HG02852 (cell line): ENCODE results near the gene CCDC167.
A peak's percentile ranks its signal among the peaks of the same experiment; 100 is the strongest.

Experiments
- ATAC-seq: cut with Tn5 transposase; IDR thresholded peaks from one replicate; pipeline ENCODE4 v1.9.1; 2021; ENCODE audit warnings: mild to moderate bottlenecking, moderate library complexity; ENCODE audit not compliant: unreplicated experiment

The CCDC167 gene

GRCh38 chr6:37491171-37491829 is 8.4 kb downstream of the CCDC167 start:
- no peak for ATAC-seq

GRCh38 chr6:37490536-37491170 is 9.0 kb downstream of the CCDC167 start:
- ATAC-seq = no peak

- no peak for ATAC-seq
Observed at GRCh38 chr6:37489697-37490336, 9.9 kb downstream of the CCDC167 start.

- ATAC-seq = no peak
Observed at GRCh38 chr6:37488476-37488875, 11.2 kb downstream of the CCDC167 start.

- ATAC-seq = no peak
Observed at GRCh38 chr6:37487591-37488380, 11.9 kb downstream of the CCDC167 start.

GRCh38 chr6:37486121-37486839 is 13.4 kb downstream of the CCDC167 start:
- ATAC-seq = no peak

- ATAC-seq = no peak
Observed at GRCh38 chr6:37485291-37485702, 14.4 kb downstream of the CCDC167 start.

GRCh38 chr6:37484786-37485170 is 14.9 kb downstream of the CCDC167 start:
- ATAC-seq = no peak

GRCh38 chr6:37483917-37484785 is 15.5 kb downstream of the CCDC167 start:
- ATAC-seq = peak; percentile 45

GRCh38 chr6:37483252-37483901 is 16.3 kb downstream of the CCDC167 start:
- no peak for ATAC-seq

- no peak for ATAC-seq
Observed at GRCh38 chr6:37482606-37483251, 17.0 kb downstream of the CCDC167 start.

- no peak for ATAC-seq
Observed at GRCh38 chr6:37481711-37482605, 17.7 kb downstream of the CCDC167 start.

GRCh38 chr6:37480951-37481534 is 18.6 kb downstream of the CCDC167 start:
- ATAC-seq = no peak

- ATAC-seq = no peak
Observed at GRCh38 chr6:37480118-37480736, 19.5 kb downstream of the CCDC167 start.

- ATAC-seq = no peak
Observed at GRCh38 chr6:37479266-37479854, 20.3 kb downstream of the CCDC167 start.

GRCh38 chr6:37478827-37479226 is 20.9 kb downstream of the CCDC167 start:
- no peak for ATAC-seq
